Thymus (tissue), 11 donors: ENCODE data around the gene CHN2. TPM values are rescaled to one million over a fixed set of nuclear protein-coding genes. Genes with fewer than 3 reads are reported as not detected.

Experiments
- DNase-seq, 9 donors: peaks; one replicate each; pipeline ENCODE4 v3.0.0-alpha.2; 2013; ENCODE audit warnings: low spot score in 9 of 9, low read depth in 6 of 9, missing footprints in 1 of 9
- H3K27ac ChIP-seq, 2 donors: one replicate each; pipeline ENCODE4 v1.5.1; 2013; ENCODE audit warnings: control low read depth in 1 of 2, low read depth in 1 of 2, low read length in 1 of 2, mild to moderate bottlenecking in 1 of 2, moderate library complexity in 1 of 2
- H3K27me3 ChIP-seq, 2 donors: one replicate each; pipeline ENCODE4 v1.5.1; 2013; ENCODE audit warnings: low read length in 1 of 2; ENCODE audit not compliant: control insufficient read depth in 2 of 2, insufficient read depth in 1 of 2
- H3K36me3 ChIP-seq, 2 donors: one replicate each; pipeline ENCODE4 v1.5.1; 2013; ENCODE audit warnings: low read length in 1 of 2, mild to moderate bottlenecking in 1 of 2, moderate library complexity in 1 of 2; ENCODE audit not compliant: control insufficient read depth in 2 of 2, insufficient read depth in 2 of 2
- H3K4me1 ChIP-seq, 2 donors: one replicate each; pipeline ENCODE4 v1.5.1; 2013; ENCODE audit warnings: low read length in 2 of 2; ENCODE audit not compliant: control insufficient read depth in 2 of 2, insufficient read depth in 2 of 2
- H3K4me3 ChIP-seq, 2 donors: one replicate each; pipeline ENCODE4 v1.5.1; 2013; ENCODE audit warnings: low read length in 2 of 2, control low read depth in 1 of 2, mild to moderate bottlenecking in 1 of 2
- H3K9me3 ChIP-seq, 2 donors: one replicate each; pipeline ENCODE4 v1.5.1; 2013; ENCODE audit warnings: low read length in 1 of 2, mild to moderate bottlenecking in 1 of 2; ENCODE audit not compliant: control insufficient read depth in 2 of 2, insufficient read depth in 1 of 2
- WGBS: extraction: QIAGEN DNeasy Blood & Tissue Kit; methylation state at CpG from one replicate; pipeline ENCODE4 v1.1.7; 2013; 5-methylcytosine and 5-hydroxymethylcytosine counted together
- polyA plus RNA-seq: library from polyadenylated mRNA; stranded (reverse); fragments of 200-250 nt; gene quantifications from one replicate; pipeline ENCODE4 v1.2.3, GENCODE V29; 2013
- total RNA-seq: library from RNA; stranded (reverse); fragments of 120-200 nt; gene quantifications from one replicate; pipeline ENCODE4 v1.2.4, GENCODE V29; 2013
- donor health status: healthy.

CHN2 gene
- total and polyA plus RNA-seq, 2 donors = 5.9 to 6.5 TPM

DNA sequence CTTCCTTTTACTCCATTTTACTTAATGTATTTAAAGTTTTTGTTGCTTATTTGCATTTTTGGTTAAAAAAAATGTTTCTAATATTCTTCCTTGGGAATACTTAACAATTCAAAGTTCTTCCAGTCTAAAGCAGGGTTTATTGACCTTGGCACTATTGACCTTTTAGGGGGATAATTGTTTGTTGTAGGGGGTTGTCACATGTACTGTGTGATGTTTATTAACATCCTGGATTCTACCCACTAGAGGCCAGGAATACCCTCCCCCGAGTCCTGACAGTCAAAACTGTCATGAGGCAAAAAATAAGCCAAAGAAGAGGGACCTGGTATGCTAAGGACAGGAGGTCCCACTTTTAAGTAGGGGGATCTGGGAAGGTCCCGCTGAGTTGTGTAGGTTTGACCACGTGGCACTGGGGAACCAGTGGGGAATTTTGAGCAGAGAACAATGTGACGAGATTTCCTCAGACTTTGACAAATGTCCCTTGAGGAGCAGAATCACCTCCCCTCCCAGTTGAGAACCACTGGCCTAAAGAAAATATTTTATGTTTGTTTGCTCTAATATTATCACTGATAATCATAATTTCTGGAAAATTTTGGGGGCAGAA lies 190.7 kb downstream of the CHN2 start:
- H3K27me3 ChIP-seq = no peaks in the 10 kb centered on the region
- H3K9me3 ChIP-seq = no peaks in the 10 kb centered on the region
- H3K27ac ChIP-seq = no peak overlapping the region
- no peaks in the 10 kb centered on the region for H3K36me3 ChIP-seq
- 93% methylated on average over 4 of the region's 4 CpGs for WGBS
- H3K4me1 ChIP-seq = no peaks in the 10 kb centered on the region
- H3K4me3 ChIP-seq = no peak overlapping the region
- DNase-seq = no peak

DNA sequence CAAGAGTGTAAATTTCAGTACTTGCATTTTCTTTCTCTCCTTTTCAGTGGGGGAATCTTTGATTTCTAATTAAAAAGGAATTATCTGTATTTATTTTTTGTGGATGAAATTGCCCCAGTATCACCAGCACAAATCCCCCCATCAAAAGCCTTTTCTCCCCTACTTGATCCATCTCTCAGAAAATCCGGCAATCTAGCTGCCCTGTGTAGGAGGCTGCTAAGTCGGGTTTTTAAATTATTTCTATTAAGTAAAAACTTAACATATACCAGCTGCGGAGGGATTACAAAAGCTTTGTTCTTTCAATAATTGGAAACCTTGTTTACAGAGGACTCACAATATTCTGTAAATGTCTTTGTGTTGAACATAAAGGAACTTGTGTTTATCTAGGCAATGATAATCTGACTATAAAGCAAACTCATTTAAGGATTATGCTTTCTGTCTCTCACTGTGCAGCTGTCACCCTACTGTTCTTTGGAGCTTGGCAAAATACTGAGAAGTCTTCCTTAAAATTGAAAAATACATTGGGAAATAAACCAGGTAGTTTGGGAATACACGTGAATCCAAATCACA lies 191.7 kb downstream of the CHN2 start:
- Histone ChIP-seq H3K9me3 (no peaks in the 10 kb centered on the region), H3K4me3 (no peak overlapping the region), H3K27ac (no peak overlapping the region), H3K36me3 (no peaks in the 10 kb centered on the region), H3K4me1 (no peaks in the 10 kb centered on the region), H3K27me3 (no peaks in the 10 kb centered on the region)
- 97% methylated on average over 4 of the region's 4 CpGs for WGBS
- no peak for DNase-seq

DNA sequence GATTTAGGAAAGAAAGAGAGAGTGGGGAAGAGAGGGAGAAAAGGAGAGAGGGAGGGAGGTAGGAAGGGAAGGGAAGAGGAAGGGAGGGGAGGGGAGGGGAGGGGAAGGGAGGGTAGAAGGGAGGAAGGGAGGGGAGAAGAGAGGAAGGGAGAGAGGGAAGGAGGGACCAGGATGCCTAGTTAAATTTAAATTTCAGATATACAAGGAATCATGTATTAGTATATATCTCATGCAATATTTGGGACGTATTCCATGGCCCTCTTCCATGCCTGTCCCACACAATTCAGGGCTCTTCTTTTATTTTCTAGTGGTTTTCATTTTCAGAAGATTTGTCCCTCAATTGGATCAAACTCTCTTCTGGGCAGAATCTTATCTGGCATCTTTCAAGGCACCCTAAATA lies 196.7 kb downstream of the CHN2 start:
- H3K36me3 ChIP-seq = no peaks in the 10 kb centered on the region
- H3K4me3 ChIP-seq = no peak overlapping the region
- H3K4me1 ChIP-seq = no peaks in the 10 kb centered on the region
- no peak overlapping the region for H3K27ac ChIP-seq
- no peak for DNase-seq
- WGBS = 96% methylated on average over 1 of the region's 1 CpG
- no peaks in the 10 kb centered on the region for H3K9me3 ChIP-seq
- no peaks in the 10 kb centered on the region for H3K27me3 ChIP-seq

DNA sequence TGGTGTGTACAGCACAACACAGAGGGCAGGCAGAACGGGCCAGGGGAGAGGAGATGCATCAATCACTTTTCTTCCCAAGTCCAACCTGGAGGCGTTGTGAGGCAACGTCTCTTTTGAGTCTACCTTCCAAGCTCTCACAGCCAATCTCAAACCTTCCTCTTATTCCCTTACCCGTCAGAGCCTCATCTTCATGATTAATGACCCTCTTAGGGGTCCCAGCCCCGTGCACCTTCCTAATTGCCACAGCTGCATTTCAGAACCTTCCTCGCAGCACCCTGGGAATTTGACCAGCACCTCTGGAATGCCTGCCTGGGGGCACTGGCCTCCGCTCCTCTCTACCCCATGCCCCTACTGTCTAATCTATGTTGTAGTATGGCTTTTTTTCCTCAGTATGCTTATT lies 199.7 kb downstream of the CHN2 start:
- DNase-seq = no peak
- WGBS = 96% methylated on average over 7 of the region's 7 CpGs
- no peaks in the 10 kb centered on the region for H3K36me3 ChIP-seq

DNA sequence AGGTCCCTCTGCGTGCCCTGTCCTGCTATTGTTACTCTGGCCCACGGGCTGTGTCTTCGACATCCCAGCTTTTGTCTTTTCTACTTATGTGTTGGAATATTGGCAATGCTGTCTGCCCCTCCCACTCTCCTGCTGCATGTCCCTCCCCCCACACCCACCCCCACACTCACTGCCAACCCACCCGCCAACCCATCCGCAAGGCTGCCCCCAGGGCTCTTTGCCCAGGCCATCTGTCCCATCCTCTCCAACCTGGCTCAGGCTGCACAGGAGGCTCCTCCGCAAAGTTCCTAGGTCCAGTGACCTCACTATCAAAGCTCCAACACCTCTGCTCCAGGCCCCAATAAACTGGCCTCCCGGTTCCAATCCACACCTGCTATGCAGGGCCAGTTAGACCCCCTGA lies 202.0 kb downstream of the CHN2 start:
- Histone ChIP-seq H3K4me1 (no peaks in the 10 kb centered on the region), H3K9me3 (no peaks in the 10 kb centered on the region), H3K27me3 (no peaks in the 10 kb centered on the region), H3K27ac (no peak overlapping the region), H3K4me3 (no peak overlapping the region), H3K36me3 (no peaks in the 10 kb centered on the region)
- 99% methylated on average over 7 of the region's 7 CpGs for WGBS
- DNase-seq = no peak

More for the DNA sequence above, 199.7 kb downstream of the CHN2 start:
- H3K27ac ChIP-seq = no peak overlapping the region
- no peaks in the 10 kb centered on the region for H3K27me3 ChIP-seq
- no peak overlapping the region for H3K4me3 ChIP-seq
- no peaks in the 10 kb centered on the region for H3K9me3 ChIP-seq
- no peaks in the 10 kb centered on the region for H3K4me1 ChIP-seq

DNA sequence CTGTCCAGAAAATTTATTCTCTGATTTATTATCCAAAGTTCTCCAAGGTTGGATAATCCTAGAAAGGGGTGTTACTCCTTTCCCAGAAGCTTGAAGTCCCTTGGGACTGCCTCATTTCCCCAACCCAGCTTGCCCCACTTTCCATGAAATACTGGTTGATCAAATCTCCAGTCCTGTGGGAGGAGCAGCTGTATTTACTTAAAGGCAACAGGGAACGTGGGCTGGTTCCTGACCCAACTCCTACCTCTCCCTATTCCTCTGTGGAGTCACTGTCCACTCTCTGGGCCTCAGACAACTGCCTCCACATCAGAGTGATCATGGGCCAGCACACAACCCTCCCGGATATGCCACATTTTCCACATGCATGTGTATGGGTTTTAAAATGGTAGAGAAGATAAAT lies 202.8 kb downstream of the CHN2 start:
- H3K4me1 ChIP-seq = no peaks in the 10 kb centered on the region
- no peak overlapping the region for H3K4me3 ChIP-seq
- no peaks in the 10 kb centered on the region for H3K27me3 ChIP-seq
- no peaks in the 10 kb centered on the region for H3K36me3 ChIP-seq
- DNase-seq = no peak
- 88% methylated on average over 2 of the region's 2 CpGs for WGBS
- no peaks in the 10 kb centered on the region for H3K9me3 ChIP-seq
- H3K27ac ChIP-seq = no peak overlapping the region

DNA sequence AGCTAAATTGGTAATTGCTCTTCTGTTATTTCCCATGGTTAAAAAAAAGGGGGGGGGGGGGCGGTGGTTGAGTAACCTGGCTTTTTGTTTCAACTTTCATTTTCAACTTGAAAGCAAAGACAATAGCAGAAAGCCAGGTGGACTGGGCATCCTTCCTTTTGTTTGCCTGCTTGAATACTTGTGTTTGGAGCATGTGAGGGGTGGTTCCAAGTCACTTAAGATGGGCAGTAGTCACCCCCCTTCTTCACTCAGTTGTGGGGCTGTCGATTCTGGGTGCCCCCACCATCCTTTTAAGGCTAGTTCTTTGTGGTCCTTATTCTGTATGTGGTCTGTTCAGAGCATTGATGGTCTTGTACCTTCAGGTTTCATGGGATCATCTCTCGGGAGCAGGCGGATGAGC lies 203.4 kb downstream of the CHN2 start:
- Histone ChIP-seq H3K4me3 (no peak overlapping the region), H3K9me3 (no peaks in the 10 kb centered on the region), H3K27ac (no peak overlapping the region), H3K27me3 (no peaks in the 10 kb centered on the region), H3K36me3 (no peaks in the 10 kb centered on the region), H3K4me1 (no peaks in the 10 kb centered on the region)
- 76% methylated on average over 4 of the region's 4 CpGs for WGBS
- no peak for DNase-seq

DNA sequence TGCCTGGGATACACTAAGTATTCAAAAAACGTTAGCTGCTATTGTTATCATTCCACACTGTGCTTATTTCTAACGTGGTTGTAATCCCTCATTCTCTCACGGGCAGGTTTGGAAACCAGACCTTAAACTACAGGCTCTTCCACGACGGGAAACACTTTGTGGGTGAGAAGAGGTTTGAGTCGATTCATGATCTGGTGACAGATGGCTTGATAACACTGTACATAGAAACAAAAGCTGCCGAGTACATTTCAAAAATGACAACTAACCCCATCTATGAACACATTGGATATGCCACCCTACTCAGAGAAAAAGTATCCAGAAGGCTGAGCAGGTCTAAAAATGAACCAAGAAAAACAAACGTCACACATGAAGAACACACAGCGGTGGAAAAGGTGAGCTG lies 205.9 kb downstream of the CHN2 start:
- no peaks in the 10 kb centered on the region for H3K27me3 ChIP-seq
- H3K36me3 ChIP-seq = no peaks in the 10 kb centered on the region
- WGBS = 97% methylated on average over 9 of the region's 9 CpGs
- no peak for DNase-seq
- H3K9me3 ChIP-seq = no peaks in the 10 kb centered on the region
- no peaks in the 10 kb centered on the region for H3K4me1 ChIP-seq
- no peak overlapping the region for H3K27ac ChIP-seq
- no peak overlapping the region for H3K4me3 ChIP-seq

DNA sequence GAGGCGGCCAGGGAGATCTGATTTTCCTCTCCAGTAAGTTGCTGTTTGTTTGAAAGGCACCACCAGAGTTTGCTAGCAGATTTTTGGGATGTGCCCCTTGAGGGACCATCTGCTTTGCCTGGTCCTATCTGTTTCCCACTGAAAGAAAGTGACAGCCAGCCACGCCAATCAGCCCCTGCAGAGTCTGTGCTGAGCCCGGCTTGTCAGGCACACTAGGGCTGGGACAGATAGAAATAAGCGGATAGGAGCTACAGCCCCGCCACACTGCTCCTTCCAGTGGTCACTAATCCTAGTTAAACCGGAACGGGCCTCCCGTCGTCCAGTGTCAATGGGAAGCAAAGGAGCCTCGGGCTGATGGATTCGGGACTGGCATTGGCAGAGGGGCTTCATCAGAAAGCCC lies 207.2 kb downstream of the CHN2 start:
- Histone ChIP-seq H3K36me3 (no peaks in the 10 kb centered on the region), H3K27ac (no peak overlapping the region), H3K4me3 (no peak overlapping the region), H3K9me3 (no peaks in the 10 kb centered on the region), H3K27me3 (no peaks in the 10 kb centered on the region), H3K4me1 (no peaks in the 10 kb centered on the region)
- 96% methylated on average over 11 of the region's 11 CpGs for WGBS
- no peak for DNase-seq
